CD4-positive, CD25-positive, alpha-beta regulatory T cell (primary cell): Measurements from ENCODE around the gene GULP1. TPM values are rescaled to one million over a fixed set of nuclear protein-coding genes. Genes with fewer than 3 reads are reported as not detected.

Experiments used
- ATAC-seq, 2 donors: fragments of 150-1000 bp; cut with Tn5 transposase; one replicate each; pipeline ENCODE4 v1.10.0; 2021; ENCODE audit warnings: low read depth in 2 of 2, moderate number of reproducible peaks in 2 of 2, moderate library complexity in 1 of 2
- DNase-seq, 3 donors: peaks; one replicate each; pipeline versions ENCODE4 v3.0.0 to v3.0.0-alpha.2; 2012 to 2022; ENCODE audit warnings: mixed read lengths in 1 of 3
- H3K27ac ChIP-seq: one replicate; pipeline ENCODE4 v1.7.0; 2013; ENCODE audit warnings: mild to moderate bottlenecking, low read length; ENCODE audit not compliant: insufficient read depth, poor library complexity, severe bottlenecking
- H3K27me3 ChIP-seq: one replicate; pipeline ENCODE4 v1.7.0; 2013; ENCODE audit warnings: low read length; ENCODE audit not compliant: control insufficient read depth, insufficient read depth
- H3K36me3 ChIP-seq: one replicate; pipeline ENCODE4 v1.7.0; 2013; ENCODE audit warnings: mild to moderate bottlenecking, low read length, moderate library complexity; ENCODE audit not compliant: control insufficient read depth, insufficient read depth
- H3K4me1 ChIP-seq: 2 replicates; pipeline ENCODE4 v1.7.0; 2013; ENCODE audit warnings: mild to moderate bottlenecking, low read length; ENCODE audit not compliant: insufficient read depth, control insufficient read depth, poor library complexity, severe bottlenecking
- H3K4me3 ChIP-seq: one replicate; pipeline ENCODE4 v1.7.0; 2013; ENCODE audit warnings: low read depth, mild to moderate bottlenecking, low read length, moderate library complexity
- H3K9me3 ChIP-seq, 2 experiments: 1 replicate in 1 of 2; 2 replicates in 1 of 2; pipeline ENCODE4 v1.7.0; 2013; ENCODE audit warnings: low read length in 2 of 2, mild to moderate bottlenecking in 1 of 2, moderate library complexity in 1 of 2; ENCODE audit not compliant: control insufficient read depth in 2 of 2
- H3K27ac Mint-ChIP-seq, 3 donors: one replicate each; pipeline ENCODE4 v1.8.0; 2020 to 2022; ENCODE audit warnings: mild to moderate bottlenecking in 3 of 3, mixed read lengths in 3 of 3, moderate library complexity in 2 of 3
- H3K27me3 Mint-ChIP-seq: one replicate; pipeline ENCODE4 v1.8.0; 2022; ENCODE audit warnings: mild to moderate bottlenecking, mixed read lengths
- H3K36me3 Mint-ChIP-seq: one replicate; pipeline ENCODE4 v1.8.0; 2020; ENCODE audit warnings: mixed read lengths
- H3K4me1 Mint-ChIP-seq, 4 donors: one replicate each; pipeline ENCODE4 v1.8.0; 2020 to 2022; ENCODE audit warnings: mixed read lengths in 4 of 4, mild to moderate bottlenecking in 1 of 4
- H3K4me3 Mint-ChIP-seq, 4 donors: one replicate each; pipeline ENCODE4 v1.8.0; 2020 to 2022; ENCODE audit warnings: mild to moderate bottlenecking in 4 of 4, mixed read lengths in 4 of 4, moderate library complexity in 3 of 4
- H3K9me3 Mint-ChIP-seq, 7 donors: one replicate each; pipeline ENCODE4 v1.8.0; 2020 to 2022; ENCODE audit warnings: mixed read lengths in 7 of 7, mild to moderate bottlenecking in 3 of 7, moderate library complexity in 2 of 7
- polyA plus RNA-seq, 4 donors: library from polyadenylated mRNA; unstranded; fragments of 300-500 nt; fragmentation: Illumina TruSeq; gene quantifications; one replicate each; pipeline ENCODE4 v1.2.3, GENCODE V29; 2021
- total RNA-seq: library from RNA; stranded (reverse); gene quantifications from one replicate; pipeline ENCODE4 v1.2.3, GENCODE V29; 2022

Gene GULP1
- total and polyA plus RNA-seq, 5 donors from 2014 or later, result not detected

DNA sequence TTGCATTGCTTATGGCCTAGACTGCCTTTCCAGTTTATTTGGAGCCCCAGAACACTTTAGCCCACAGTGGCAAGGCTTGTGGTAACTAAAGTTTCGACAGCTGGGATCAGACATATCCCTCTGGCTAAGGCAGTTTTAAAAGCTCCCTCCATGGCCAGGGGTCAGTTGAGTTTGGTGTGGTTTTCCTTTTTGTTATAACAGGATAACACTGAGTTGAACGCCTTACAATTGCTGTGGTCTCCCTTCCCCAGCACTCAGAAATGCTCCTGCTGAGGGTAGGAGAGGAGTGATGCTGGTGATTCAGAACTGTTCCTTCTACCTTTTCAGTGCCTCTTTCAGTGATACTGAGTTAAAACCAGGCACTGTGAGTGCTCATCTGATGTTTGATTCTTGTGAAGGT is 182.6 kb downstream of the GULP1 start:
- no peak overlapping the region for H3K4me3 ChIP-seq
- no peak for DNase-seq
- H3K27ac ChIP-seq, result no peak overlapping the region
- Mint-ChIP-seq H3K4me1 (no peaks in the 10 kb centered on the region), H3K9me3 (peaks cover 0 to 1% (median 0%) of the 10 kb centered on the region in 7 donors), H3K4me3 (no peak overlapping the region), H3K36me3 (no peaks in the 10 kb centered on the region), H3K27me3 (no peaks in the 10 kb centered on the region), H3K27ac (no peak overlapping the region)
- no peaks in the 10 kb centered on the region for H3K27me3 ChIP-seq
- H3K36me3 ChIP-seq, result no peaks in the 10 kb centered on the region
- H3K9me3 ChIP-seq, result no peaks in the 10 kb centered on the region
- ATAC-seq, result no peak
- H3K4me1 ChIP-seq, result no peaks in the 10 kb centered on the region

DNA sequence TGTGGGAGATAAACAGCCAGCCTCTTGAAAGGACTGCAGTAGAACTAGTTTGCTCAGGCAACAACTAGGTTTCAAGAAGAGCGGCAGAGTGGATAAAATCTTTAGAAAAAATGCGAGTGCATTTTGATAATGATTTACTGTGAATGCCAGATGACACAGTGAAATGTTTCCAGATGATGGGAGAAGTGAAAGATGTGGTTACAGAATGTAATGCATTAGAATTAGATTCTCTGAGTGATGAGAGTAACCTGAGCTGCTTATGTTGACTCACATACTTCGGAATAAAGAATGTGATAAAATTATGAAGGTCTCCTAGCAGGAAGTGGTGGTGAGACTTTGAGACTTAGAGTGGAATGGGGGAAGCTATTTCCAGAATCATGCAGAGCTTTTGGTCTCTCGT is 184.3 kb downstream of the GULP1 start:
- peaks cover 0 to 1% (median 0%) of the 10 kb centered on the region in 7 donors for H3K9me3 Mint-ChIP-seq
- H3K27ac Mint-ChIP-seq, result no peak overlapping the region
- Histone ChIP-seq H3K4me1 (no peaks in the 10 kb centered on the region), H3K9me3 (no peaks in the 10 kb centered on the region), H3K4me3 (no peak overlapping the region), H3K27ac (no peak overlapping the region), H3K27me3 (no peaks in the 10 kb centered on the region), H3K36me3 (no peaks in the 10 kb centered on the region)
- H3K4me3 Mint-ChIP-seq, result no peak overlapping the region
- H3K36me3 Mint-ChIP-seq, result no peaks in the 10 kb centered on the region
- no peaks in the 10 kb centered on the region for H3K27me3 Mint-ChIP-seq
- no peak for DNase-seq
- ATAC-seq, result no peak
- H3K4me1 Mint-ChIP-seq, result no peaks in the 10 kb centered on the region

DNA sequence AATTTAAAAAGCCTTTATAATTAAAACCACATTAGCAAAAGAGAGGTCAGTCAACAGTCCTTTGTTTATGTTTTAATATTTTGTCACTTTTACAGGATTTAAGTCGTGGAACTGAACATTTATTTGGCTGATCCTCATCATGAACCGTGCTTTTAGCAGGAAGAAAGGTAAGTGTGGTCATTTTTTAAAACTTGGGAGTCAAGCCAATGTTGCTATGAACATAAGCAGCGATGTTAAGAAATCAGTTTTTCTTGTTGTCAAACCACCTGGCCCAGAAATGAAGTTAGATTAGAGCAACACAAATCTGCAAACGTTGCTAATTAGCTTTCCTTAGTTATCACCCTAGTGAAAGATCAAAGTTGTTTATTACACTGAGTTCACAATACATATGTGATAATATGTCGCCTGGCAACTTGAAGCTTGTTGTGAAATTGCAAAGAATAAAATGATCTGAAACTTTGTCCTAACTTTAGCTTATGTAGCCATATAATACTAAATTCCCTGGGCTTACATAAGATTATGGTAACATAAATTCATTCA is 186.0 kb downstream of the GULP1 start:
- DNase-seq, result no peak
- H3K27me3 Mint-ChIP-seq, result no peaks in the 10 kb centered on the region
- Histone ChIP-seq H3K27me3 (no peaks in the 10 kb centered on the region), H3K4me1 (no peaks in the 10 kb centered on the region), H3K9me3 (no peaks in the 10 kb centered on the region), H3K27ac (no peak overlapping the region), H3K4me3 (no peak overlapping the region), H3K36me3 (no peaks in the 10 kb centered on the region)
- no peaks in the 10 kb centered on the region for H3K4me1 Mint-ChIP-seq
- ATAC-seq, result no peak
- H3K36me3 Mint-ChIP-seq, result no peaks in the 10 kb centered on the region
- no peak overlapping the region for H3K4me3 Mint-ChIP-seq
- H3K27ac Mint-ChIP-seq, result no peak overlapping the region
- H3K9me3 Mint-ChIP-seq, result no peaks in the 10 kb centered on the region

DNA sequence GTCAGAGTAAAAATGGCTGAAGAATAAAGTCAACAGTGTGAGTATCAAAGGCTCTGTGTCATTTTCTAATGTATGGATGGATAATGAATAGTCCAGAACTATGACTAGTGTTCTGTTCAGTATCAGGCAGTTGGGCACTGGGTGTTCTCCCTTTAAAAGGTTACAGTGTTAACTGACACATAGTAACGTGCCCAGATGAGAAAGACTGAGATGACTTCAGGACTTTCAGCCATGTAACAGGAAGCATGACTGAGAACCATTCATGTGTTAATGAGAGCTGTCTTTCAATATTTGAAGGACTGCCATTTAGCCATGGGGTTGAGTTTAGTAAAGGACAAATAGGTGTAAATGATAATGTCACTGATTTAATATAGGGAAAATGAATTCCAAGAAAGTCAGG is 187.1 kb downstream of the GULP1 start:
- no peak overlapping the region for H3K27ac Mint-ChIP-seq

DNA sequence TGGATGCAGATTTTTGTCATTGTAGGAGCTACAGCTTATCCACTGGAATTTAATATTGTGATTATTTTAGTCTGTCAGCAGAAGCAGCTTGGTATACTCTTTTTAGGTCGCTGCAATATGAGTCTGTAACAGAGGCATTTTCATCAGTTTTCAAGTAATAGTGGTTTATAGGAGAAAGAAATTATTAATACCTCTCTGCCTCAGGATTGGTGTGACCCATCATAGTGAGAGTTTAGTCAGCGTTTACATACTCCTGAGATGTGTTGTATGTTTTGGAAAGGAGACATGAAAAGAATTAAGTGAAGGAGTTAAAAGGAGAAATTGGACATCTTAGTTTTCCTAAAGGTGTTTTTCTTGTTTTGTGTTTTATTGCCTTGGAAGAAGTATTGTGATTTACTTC is 189.8 kb downstream of the GULP1 start:
- Histone ChIP-seq H3K27me3 (no peaks in the 10 kb centered on the region), H3K27ac (no peak overlapping the region), H3K36me3 (no peaks in the 10 kb centered on the region), H3K9me3 (no peaks in the 10 kb centered on the region), H3K4me1 (no peaks in the 10 kb centered on the region), H3K4me3 (no peak overlapping the region)
- Mint-ChIP-seq H3K4me1 (no peaks in the 10 kb centered on the region), H3K9me3 (peaks cover 0 to 1% (median 0%) of the 10 kb centered on the region in 7 donors), H3K27ac (no peak overlapping the region), H3K36me3 (no peaks in the 10 kb centered on the region), H3K27me3 (no peaks in the 10 kb centered on the region), H3K4me3 (no peak overlapping the region)
- DNase-seq (no peak), ATAC-seq (no peak)

More for the DNA sequence above, 187.1 kb downstream of the GULP1 start:
- DNase-seq (no peak), ATAC-seq (no peak)
- no peaks in the 10 kb centered on the region for H3K9me3 ChIP-seq
- Mint-ChIP-seq H3K4me1 (no peaks in the 10 kb centered on the region), H3K27me3 (no peaks in the 10 kb centered on the region), H3K9me3 (no peaks in the 10 kb centered on the region), H3K36me3 (no peaks in the 10 kb centered on the region), H3K4me3 (no peak overlapping the region)
- H3K27ac ChIP-seq, result no peak overlapping the region
- no peaks in the 10 kb centered on the region for H3K27me3 ChIP-seq
- no peak overlapping the region for H3K4me3 ChIP-seq
- no peaks in the 10 kb centered on the region for H3K4me1 ChIP-seq
- no peaks in the 10 kb centered on the region for H3K36me3 ChIP-seq

DNA sequence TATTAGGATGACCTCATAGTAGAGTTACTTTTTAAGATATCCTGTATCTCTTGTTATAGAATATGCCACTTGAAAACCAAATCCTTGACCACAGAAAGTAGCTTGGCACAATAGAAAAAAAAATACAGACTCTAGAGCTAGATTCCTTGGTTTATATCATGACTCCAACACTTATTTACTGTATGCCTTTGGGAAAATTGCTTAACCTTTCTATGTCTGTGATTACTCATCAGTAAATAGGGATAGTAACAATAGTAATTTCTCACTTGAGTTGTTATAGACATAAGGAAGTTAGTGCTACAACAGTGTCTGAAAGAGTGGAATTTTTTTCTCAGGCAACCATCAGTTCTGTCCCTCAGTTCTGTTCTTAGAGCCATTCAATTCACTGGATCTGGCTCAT is 193.8 kb downstream of the GULP1 start:
- no peaks in the 10 kb centered on the region for H3K27me3 ChIP-seq
- H3K36me3 ChIP-seq, result no peaks in the 10 kb centered on the region
- Mint-ChIP-seq H3K4me3 (no peak overlapping the region), H3K27ac (no peak overlapping the region), H3K4me1 (no peaks in the 10 kb centered on the region), H3K27me3 (no peaks in the 10 kb centered on the region), H3K9me3 (peaks cover 0 to 1% (median 0%) of the 10 kb centered on the region in 7 donors), H3K36me3 (no peaks in the 10 kb centered on the region)
- no peaks in the 10 kb centered on the region for H3K9me3 ChIP-seq
- no peak overlapping the region for H3K4me3 ChIP-seq
- H3K27ac ChIP-seq, result no peak overlapping the region
- DNase-seq (no peak), ATAC-seq (no peak)
- H3K4me1 ChIP-seq, result no peaks in the 10 kb centered on the region

DNA sequence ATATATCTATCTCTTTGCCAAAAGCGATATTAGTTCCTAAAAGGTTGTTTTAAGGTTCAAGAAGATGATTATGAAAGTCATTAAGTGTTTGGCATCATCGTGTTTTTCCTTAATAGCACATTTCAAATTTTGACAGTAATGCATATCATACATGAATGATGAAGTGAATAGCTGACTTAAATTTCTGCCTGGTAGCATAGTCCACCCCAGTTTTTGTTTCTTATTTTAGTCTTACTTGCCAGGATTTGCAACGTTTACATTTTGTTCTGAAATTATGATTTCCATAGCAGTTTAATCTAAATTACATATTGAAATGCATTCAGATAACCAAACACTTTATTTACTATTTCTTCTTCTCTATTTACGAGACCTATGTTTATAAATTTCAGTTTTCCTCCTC is 201.1 kb downstream of the GULP1 start:
- Mint-ChIP-seq H3K9me3 (peaks cover 0 to 4% (median 0%) of the 10 kb centered on the region in 7 donors), H3K36me3 (no peaks in the 10 kb centered on the region), H3K4me3 (no peak overlapping the region), H3K27ac (no peak overlapping the region), H3K4me1 (no peaks in the 10 kb centered on the region), H3K27me3 (no peaks in the 10 kb centered on the region)
- no peak for DNase-seq
- Histone ChIP-seq H3K27me3 (no peaks in the 10 kb centered on the region), H3K4me3 (no peak overlapping the region), H3K36me3 (no peaks in the 10 kb centered on the region), H3K27ac (no peak overlapping the region), H3K9me3 (no peaks in the 10 kb centered on the region), H3K4me1 (no peaks in the 10 kb centered on the region)
- no peak for ATAC-seq

DNA sequence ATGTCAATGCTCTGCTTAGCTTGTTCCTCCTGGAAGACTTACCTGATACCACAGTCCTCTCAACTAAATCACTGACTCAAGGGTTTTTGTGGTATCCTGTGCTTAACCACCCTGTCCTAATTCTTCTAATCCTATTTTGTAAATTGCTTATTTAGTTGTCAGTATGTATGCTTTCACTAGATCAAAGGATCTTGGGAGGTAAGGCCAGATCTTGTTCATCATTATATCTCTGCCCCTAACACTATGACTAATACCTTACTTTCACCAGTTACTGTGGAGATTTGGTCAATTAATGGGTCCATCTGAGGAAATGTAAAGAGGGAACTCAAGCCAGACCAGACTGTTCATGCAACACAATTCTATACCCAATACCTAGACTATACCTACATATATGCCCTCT is 203.2 kb downstream of the GULP1 start:
- H3K4me1 ChIP-seq, result no peaks in the 10 kb centered on the region
- no peak for ATAC-seq
- H3K36me3 Mint-ChIP-seq, result no peaks in the 10 kb centered on the region

More for the DNA sequence above, 203.2 kb downstream of the GULP1 start:
- no peaks in the 10 kb centered on the region for H3K4me1 Mint-ChIP-seq
- no peaks in the 10 kb centered on the region for H3K9me3 ChIP-seq
- no peak for DNase-seq
- no peak overlapping the region for H3K4me3 Mint-ChIP-seq
- no peak overlapping the region for H3K27ac Mint-ChIP-seq
- H3K36me3 ChIP-seq, result no peaks in the 10 kb centered on the region
- no peaks in the 10 kb centered on the region for H3K27me3 Mint-ChIP-seq
- no peaks in the 10 kb centered on the region for H3K27me3 ChIP-seq
- H3K4me3 ChIP-seq, result no peak overlapping the region
- no peak overlapping the region for H3K27ac ChIP-seq
- H3K9me3 Mint-ChIP-seq, result peaks cover 0 to 9% (median 0%) of the 10 kb centered on the region in 7 donors
